HUES64 (cell line): ENCODE data around the gene PFDN2.
"Not testable (repeated sequence)": the region's sequence is repeated elsewhere in the genome, so short reads cannot be mapped to it uniquely, and the experiment has no call there.

ENCODE experiments used
- H3K27ac ChIP-seq: 2 replicates; pipeline ENCODE4 v1.7.0; 2013; ENCODE audit warnings: low read depth, low read length, inconsistent platforms
- H3K27me3 ChIP-seq: 2 replicates; pipeline ENCODE4 v1.6.1; 2013; ENCODE audit warnings: mild to moderate bottlenecking, low read length; ENCODE audit not compliant: insufficient read depth
- H3K36me3 ChIP-seq: 2 replicates; pipeline ENCODE4 v1.6.1; 2013; ENCODE audit warnings: mild to moderate bottlenecking, low read length; ENCODE audit not compliant: insufficient read depth
- H3K4me1 ChIP-seq: 2 replicates; pipeline ENCODE4 v1.6.1; 2013; ENCODE audit warnings: mild to moderate bottlenecking, low read length, moderate library complexity; ENCODE audit not compliant: insufficient read depth
- H3K4me3 ChIP-seq: 2 replicates; pipeline ENCODE4 v1.5.1; 2013; ENCODE audit warnings: mild to moderate bottlenecking, low read length, moderate library complexity
- H3K9ac ChIP-seq: 2 replicates; pipeline ENCODE4 v1.6.1; 2013; ENCODE audit warnings: mild to moderate bottlenecking, low read depth, low read length
- H3K9me3 ChIP-seq: 2 replicates; pipeline ENCODE4 v1.6.1; 2013; ENCODE audit warnings: low read depth, low read length; ENCODE audit not compliant: insufficient read depth
- WGBS: fragments of 150-250, 120-280 bp; methylation state at CpG from one replicate; pipeline ENCODE4 v1.1.7; 2013; ENCODE audit warnings: missing lambda C conversion rate; 5-methylcytosine and 5-hydroxymethylcytosine counted together

The PFDN2 gene

DNA sequence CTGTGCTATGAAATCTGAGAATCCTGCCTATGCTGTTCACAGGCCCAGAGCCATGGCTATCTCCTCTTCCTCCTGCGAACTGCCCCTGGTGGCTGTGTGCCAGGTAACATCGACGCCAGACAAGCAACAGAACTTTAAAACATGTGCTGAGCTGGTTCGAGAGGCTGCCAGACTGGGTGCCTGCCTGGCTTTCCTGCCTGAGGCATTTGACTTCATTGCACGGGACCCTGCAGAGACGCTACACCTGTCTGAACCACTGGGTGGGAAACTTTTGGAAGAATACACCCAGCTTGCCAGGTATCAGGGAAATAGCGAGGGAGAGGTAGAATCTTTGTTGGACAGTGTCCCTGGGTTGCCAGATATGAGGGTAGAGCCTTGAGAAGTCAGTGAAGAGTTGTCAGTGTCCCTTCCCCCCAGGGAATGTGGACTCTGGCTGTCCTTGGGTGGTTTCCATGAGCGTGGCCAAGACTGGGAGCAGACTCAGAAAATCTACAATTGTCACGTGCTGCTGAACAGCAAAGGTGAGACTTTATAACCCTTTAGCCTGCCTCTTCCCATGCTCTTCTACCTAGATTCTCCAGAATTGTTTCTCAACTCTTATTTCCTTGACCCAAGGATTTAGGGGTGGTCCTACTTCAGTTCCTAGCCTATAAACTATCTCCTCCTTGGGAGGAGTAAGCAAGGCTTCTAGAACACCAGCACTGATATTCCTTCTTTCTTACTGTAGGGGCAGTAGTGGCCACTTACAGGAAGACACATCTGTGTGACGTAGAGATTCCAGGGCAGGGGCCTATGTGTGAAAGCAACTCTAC lies 1.5 kb upstream of the PFDN2 start:
- WGBS = 76% methylated on average over 10 of the region's 10 CpGs

DNA sequence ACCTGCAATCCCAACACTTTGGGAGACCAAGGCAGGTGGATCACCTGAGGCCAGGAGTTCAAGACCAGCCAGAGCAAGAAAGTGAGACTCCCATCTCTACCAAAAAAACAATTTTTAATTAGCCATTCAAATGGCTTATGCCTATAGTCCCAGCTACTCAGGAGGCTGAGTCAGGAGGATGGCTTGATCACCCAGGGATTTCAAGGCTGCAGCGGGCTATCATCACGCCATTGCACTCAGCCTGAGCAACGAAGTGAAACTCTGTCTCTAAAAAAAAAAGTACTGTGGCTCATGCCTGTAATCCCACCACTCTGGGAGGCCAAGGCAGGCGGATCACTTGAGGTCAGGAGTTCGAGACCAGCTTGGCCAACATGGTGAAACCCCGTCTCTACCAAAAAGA lies 1.9 kb downstream of the PFDN2 start:
- H3K36me3 ChIP-seq = peaks cover 27% of the 10 kb centered on the region
- 95% methylated on average over 6 of the region's 6 CpGs for WGBS
- not testable (repeated sequence) for H3K27me3 ChIP-seq, H3K4me1 ChIP-seq, H3K9ac ChIP-seq, H3K27ac ChIP-seq, H3K9me3 ChIP-seq, H3K4me3 ChIP-seq

More for the DNA sequence above, 1.5 kb upstream of the PFDN2 start:
- H3K4me1 ChIP-seq = peaks cover 10% of the 10 kb centered on the region
- peaks cover 52% of the 10 kb centered on the region for H3K36me3 ChIP-seq
- peak overlapping the region; percentile 38; the same call in 1 of the 2 replicates for H3K27ac ChIP-seq
- H3K27me3 ChIP-seq = no peaks in the 10 kb centered on the region
- H3K9me3 ChIP-seq = no peaks in the 10 kb centered on the region
- peak overlapping the region; percentile 81 for H3K4me3 ChIP-seq
- no peak overlapping the region; the same call in 1 of the 2 replicates for H3K9ac ChIP-seq

DNA sequence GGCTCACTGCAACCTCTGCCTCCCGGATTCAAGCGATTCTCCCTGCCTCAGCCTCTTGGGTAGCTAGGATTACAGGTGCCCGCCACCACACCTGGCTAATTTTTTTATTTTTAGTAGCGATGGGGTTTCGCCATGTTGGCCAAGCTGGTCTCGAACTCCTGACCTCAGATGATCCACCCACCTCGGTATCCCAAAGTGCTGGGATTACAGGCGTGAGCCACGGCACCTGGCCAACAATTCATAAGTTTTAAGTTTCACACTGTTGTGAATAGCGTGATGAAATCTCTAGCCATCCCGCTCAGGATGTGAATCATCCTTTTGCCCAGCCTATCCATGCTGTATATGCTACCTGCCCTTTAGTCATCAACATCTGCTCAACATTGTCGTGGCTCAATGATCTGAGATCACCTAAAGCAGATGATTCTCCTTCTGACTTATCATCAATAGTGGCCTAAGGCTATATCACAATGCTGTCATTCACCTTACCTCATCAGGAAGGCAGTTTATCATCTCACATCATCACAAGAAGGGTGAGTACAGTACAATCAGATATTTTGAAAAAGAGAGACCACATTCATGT lies 2.6 kb downstream of the PFDN2 start:
- no peaks in the 10 kb centered on the region for H3K27me3 ChIP-seq
- H3K9me3 ChIP-seq = no peaks in the 10 kb centered on the region
- no peak overlapping the region for H3K9ac ChIP-seq
- H3K36me3 ChIP-seq = peaks cover 23% of the 10 kb centered on the region
- 96% methylated on average over 12 of the region's 12 CpGs for WGBS
- H3K4me3 ChIP-seq = no peak overlapping the region
- no peak overlapping the region for H3K27ac ChIP-seq
- peaks cover 10% of the 10 kb centered on the region for H3K4me1 ChIP-seq

DNA sequence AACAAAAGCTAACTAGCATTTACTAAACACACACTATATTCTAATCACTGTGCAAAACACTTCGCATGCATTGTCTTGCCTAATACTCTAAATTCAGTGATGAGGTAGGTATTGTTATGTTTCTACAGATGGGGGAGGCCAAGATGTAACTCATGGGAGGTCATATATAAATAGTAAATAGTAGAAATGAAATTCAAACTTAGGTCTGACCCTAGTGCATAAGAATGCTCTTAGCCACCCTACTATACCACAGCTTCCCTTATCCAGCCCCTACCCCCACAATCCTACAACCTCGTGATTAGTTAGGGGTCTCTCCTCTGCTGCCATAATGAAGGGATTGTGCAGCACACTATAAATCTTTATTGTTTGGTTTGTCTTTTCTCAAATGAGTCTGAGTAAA lies 3.3 kb downstream of the PFDN2 start:
- H3K36me3 ChIP-seq = peaks cover 23% of the 10 kb centered on the region; the same call in 1 of the 2 replicates
- no peak overlapping the region for H3K27ac ChIP-seq
- no peaks in the 10 kb centered on the region for H3K27me3 ChIP-seq
- H3K9ac ChIP-seq = no peak overlapping the region
- peaks cover 10% of the 10 kb centered on the region for H3K4me1 ChIP-seq
- H3K4me3 ChIP-seq = no peak overlapping the region
- WGBS = 100% methylated on average over 1 of the region's 2 CpGs
- H3K9me3 ChIP-seq = no peaks in the 10 kb centered on the region

DNA sequence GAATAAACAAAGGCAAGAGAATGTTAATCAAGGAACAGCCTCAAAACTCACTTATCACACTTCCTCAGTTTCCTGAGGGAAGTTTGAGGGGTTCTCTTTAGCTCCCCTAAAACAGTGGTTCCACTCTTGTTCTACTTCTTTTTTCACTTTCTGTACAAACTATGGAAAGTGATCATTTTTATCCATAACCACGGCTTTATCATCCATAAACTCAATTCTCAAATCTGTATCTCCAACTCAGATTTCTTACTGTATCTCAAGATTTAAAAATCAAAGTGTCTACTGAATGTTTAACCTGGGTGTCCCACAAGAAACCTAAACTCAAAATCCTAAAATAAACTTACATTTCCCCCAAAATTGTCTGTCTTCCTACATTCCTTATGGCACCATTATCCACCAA lies 3.9 kb downstream of the PFDN2 start:
- WGBS = 95% methylated on average over 1 of the region's 1 CpG
- peaks cover 28% of the 10 kb centered on the region; the same call in 1 of the 2 replicates for H3K36me3 ChIP-seq
- 0 out of 2 replicates have a peak, but pooled peaks cover 4% of the 10 kb centered on the region for H3K4me1 ChIP-seq
- H3K4me3 ChIP-seq = no peak overlapping the region
- H3K27me3 ChIP-seq = no peaks in the 10 kb centered on the region
- no peak overlapping the region for H3K27ac ChIP-seq
- H3K9ac ChIP-seq = no peak overlapping the region
- H3K9me3 ChIP-seq = no peaks in the 10 kb centered on the region

DNA sequence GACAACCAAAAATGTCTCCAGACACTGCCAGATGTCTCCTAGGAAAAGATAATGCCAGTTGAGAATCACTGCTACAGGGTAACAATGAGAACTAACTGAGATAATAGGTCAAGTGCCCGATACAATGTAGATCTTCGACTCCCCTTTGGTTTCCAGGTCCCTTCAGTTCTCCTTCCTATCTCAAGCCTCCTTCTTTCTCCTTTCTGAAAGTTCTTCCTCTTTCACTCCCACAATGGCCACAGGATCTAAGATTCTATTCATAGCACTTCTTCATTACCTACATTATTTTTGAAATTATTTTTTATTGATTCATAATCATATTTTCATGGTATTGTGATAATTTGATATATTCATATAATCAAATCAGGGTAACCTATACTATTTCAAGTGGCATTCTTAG lies 6.3 kb downstream of the PFDN2 start:
- Histone ChIP-seq H3K36me3 (peaks cover 28% of the 10 kb centered on the region; the same call in 1 of the 2 replicates), H3K4me3 (no peak overlapping the region), H3K27me3 (no peaks in the 10 kb centered on the region), H3K27ac (no peak overlapping the region), H3K9me3 (no peaks in the 10 kb centered on the region), H3K9ac (no peak overlapping the region), H3K4me1 (no peaks in the 10 kb centered on the region)
- 95% methylated on average over 2 of the region's 2 CpGs for WGBS

DNA sequence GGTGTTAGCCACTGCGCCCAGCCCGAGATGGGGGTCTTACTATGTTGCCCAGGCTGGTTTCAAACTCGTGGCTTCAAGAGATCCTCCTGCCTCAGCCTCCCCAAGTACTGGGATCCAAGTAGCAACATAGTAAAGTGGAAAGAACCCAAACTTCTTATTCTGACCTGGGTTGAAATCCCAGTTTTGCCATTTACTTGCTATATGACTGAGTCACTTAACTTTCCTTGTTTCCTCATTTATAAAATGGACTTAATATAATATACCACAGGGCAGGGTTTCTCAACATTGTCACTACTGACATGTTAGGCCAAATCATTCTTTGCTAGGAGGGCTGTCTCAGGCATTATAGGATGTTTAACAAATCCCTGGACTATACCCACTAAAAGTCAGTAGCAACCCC lies 6.7 kb downstream of the PFDN2 start:
- no peaks in the 10 kb centered on the region for H3K4me1 ChIP-seq
- 96% methylated on average over 3 of the region's 3 CpGs for WGBS
- no peak overlapping the region for H3K9ac ChIP-seq
- H3K9me3 ChIP-seq = no peaks in the 10 kb centered on the region
- H3K27me3 ChIP-seq = no peaks in the 10 kb centered on the region
- H3K36me3 ChIP-seq = peaks cover 28% of the 10 kb centered on the region; the same call in 1 of the 2 replicates
- H3K27ac ChIP-seq = no peak overlapping the region
- H3K4me3 ChIP-seq = no peak overlapping the region

DNA sequence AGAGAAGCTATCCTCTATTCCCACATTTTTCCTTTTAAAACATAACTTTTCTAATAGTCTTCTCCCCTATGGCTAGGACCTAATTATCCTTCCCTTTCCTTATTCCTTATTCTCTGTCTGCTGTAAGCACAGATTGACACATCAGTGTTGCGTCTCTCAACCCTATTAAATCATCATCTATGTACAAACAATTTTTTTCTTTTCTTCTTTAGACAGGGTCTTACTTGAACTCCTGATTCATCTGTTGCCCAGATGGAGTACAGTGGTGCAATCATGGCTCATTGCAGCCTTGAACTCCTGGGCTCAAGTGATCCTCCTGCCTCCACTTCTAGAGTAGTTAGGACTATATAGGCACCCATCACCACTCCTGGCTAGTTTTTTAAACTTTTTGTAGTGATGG lies 11.4 kb downstream of the PFDN2 start:
- H3K4me3 ChIP-seq = no peak overlapping the region
- H3K27me3 ChIP-seq = no peaks in the 10 kb centered on the region
- H3K9me3 ChIP-seq = no peaks in the 10 kb centered on the region
- 94% methylated on average over 1 of the region's 1 CpG for WGBS
- no peak overlapping the region for H3K27ac ChIP-seq
- H3K36me3 ChIP-seq = peaks cover 29% of the 10 kb centered on the region
- H3K9ac ChIP-seq = no peak overlapping the region
- H3K4me1 ChIP-seq = no peaks in the 10 kb centered on the region

DNA sequence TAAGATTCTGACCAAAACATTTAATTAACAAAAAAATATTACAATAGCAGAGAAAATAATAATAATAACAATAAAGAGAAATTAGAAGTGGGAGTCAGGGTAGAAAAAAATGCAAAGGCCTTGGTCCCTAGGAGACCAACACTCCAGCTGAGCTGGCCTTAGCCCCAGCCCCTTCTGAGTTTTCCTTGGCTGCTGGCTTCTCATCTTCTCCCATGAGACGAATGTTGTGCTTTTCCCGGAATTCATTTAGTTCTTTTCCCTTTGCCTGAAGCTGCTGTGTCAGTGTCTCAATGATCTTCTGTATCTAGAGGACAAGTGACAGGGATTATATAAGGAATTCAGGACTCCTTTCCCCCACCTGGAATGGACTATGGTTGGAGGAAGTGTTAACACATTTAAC lies 17.3 kb downstream of the PFDN2 start:
- no peak overlapping the region for H3K27ac ChIP-seq
- no peaks in the 10 kb centered on the region for H3K9me3 ChIP-seq
- no peaks in the 10 kb centered on the region for H3K4me1 ChIP-seq
- no peak overlapping the region for H3K4me3 ChIP-seq
- no peak overlapping the region for H3K9ac ChIP-seq
- WGBS = 94% methylated on average over 2 of the region's 2 CpGs
- no peaks in the 10 kb centered on the region for H3K27me3 ChIP-seq
- H3K36me3 ChIP-seq = peaks cover 30% of the 10 kb centered on the region

DNA sequence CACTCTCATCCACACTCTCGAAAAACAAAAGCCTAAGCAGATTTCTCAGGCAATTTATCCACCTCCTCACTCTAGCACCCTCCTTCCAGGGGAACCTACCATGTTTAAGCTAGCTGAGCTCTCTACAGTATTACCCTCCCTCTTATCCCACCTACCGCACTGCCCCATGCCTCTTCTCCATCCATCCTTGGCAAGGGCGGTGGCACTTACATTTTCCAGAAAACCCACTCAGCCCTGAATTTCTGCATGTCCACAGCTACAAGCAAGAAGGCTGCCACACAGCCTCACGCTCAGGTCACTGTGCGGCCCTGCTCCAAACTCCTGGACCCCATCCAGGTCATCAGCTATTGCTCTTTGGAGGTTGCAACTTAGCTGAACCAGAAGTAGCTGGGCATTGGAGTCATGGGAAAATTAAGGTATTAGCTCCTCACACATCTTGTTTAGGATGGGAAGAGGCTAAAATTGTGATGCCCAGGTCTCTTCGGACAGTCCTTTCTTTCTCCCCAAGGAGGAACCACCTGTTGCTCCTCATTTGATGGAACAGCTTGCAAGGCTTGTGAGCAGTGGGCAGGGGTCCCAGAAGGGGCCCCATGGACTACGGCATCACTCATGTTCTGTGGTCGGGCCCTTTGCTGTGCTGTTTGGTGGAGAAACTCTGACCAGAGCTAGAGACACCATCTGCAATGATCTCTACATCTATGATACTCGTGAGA lies 18.6 kb downstream of the PFDN2 start:
- Histone ChIP-seq H3K27ac (no peak overlapping the region), H3K9ac (no peak overlapping the region), H3K36me3 (peaks cover 30% of the 10 kb centered on the region), H3K27me3 (no peaks in the 10 kb centered on the region), H3K4me1 (no peaks in the 10 kb centered on the region), H3K9me3 (no peaks in the 10 kb centered on the region), H3K4me3 (peak overlapping the region; percentile 73)
- WGBS = 87% methylated on average over 9 of the region's 9 CpGs
